ENCODE results near the gene SDF4.

The SDF4 gene

DNA sequence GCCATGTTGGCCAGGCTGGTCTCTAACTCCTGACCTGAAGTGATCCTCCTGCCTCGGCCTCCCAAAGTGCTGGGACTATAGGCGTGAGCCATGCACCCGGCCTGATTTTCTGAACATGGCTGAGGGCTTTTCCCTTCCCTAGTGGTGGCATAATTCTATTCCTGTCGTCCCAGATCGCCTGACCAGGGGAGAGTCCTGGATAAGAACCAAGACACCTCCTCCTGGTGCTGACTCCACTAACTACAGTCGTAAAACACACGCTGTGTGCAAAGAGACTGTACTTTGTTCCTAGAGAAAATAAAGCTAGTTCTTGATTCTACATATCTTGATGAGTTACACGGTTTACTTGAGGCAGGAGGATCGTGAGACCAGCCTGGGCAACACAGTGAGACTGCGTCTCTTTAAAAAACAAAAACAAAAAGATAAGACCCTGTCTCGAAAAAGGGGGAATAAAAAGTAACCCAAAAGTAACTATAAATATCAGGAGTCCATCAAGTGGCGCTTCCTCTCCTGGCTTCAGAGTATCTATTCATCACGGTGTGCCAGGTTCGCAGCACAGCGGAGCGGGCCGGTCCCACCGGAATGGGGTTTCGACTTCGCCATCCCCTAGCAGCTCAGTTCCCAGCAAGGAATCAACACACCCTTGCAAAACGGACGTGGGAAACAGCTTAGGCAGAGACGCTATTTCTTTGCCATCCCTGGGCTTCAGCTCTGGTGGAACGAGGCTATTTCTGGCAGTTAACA lies 973 bp downstream of the SDF4 start:
- DNase-seq (ENCODE audit: extremely low read depth, low read depth), result peak; percentile 23

DNA sequence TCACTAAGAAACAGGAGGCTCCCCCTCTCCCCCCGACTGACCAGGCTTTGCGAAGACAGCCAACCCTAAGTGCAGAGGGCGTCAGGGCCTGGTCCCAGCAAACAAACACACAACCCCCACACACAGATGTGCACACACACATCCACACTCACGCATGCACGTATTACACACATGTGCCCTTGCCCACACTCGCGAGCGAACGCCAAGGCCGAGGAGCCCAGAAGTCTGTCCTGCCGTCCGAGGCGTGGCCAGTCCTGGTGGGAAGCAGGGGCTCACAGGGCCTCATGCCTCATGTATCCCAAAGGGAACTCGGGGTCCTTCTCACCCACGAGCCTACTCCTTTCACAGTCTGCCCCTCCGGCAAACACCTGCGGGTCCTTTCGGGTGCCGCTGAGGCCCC lies 2.0 kb downstream of the SDF4 start:
- TF ChIP-seq, protein P1, sequence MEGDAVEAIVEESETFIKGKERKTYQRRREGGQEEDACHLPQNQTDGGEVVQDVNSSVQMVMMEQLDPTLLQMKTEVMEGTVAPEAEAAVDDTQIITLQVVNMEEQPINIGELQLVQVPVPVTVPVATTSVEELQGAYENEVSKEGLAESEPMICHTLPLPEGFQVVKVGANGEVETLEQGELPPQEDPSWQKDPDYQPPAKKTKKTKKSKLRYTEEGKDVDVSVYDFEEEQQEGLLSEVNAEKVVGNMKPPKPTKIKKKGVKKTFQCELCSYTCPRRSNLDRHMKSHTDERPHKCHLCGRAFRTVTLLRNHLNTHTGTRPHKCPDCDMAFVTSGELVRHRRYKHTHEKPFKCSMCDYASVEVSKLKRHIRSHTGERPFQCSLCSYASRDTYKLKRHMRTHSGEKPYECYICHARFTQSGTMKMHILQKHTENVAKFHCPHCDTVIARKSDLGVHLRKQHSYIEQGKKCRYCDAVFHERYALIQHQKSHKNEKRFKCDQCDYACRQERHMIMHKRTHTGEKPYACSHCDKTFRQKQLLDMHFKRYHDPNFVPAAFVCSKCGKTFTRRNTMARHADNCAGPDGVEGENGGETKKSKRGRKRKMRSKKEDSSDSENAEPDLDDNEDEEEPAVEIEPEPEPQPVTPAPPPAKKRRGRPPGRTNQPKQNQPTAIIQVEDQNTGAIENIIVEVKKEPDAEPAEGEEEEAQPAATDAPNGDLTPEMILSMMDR (IDR thresholded peaks at IDR 0.05; ENCODE audit: low read depth, low read length), result no peak

More for the DNA sequence above, 973 bp downstream of the SDF4 start:
- TF ChIP-seq, protein P1 (IDR thresholded peaks at IDR 0.05; ENCODE audit: low read depth, low read length), result peak; percentile 32

DNA sequence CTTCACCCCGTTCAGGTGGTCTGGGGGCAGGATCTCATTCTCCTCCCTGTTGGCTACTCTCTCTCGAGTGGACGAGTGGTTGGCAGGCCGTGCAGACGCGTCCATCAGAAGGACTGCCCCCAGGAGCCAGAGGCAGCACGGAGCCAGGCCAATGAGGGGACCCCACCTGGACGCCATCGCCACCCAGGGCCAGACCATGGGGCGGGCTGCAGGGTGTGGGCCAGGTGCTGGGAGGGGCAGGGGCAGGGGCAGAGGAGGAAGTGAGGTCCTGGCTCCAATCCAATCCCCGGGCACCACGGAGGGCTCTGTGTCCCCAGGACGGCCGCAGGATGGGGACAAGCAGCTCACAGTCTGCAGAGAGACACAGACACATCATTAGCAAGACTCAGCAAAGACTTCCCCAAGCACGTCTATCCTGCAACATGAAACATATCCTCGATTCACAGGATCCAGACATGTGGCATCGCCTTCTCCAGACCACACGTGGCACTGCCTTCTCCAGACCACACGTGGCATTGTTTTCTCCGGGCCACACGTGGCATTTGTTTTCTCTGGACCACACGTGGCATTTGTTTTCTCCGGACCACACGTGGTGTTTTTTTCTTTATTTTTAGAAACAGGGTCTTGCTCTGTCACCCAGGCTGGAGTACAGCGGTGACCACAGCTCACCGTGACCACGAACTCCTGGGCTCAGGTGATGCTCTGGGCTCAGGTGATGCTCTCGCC lies 3.0 kb downstream of the SDF4 start:
- TF ChIP-seq, protein P1 (IDR thresholded peaks at IDR 0.05; ENCODE audit: low read depth, low read length), result no peak
- DNase-seq (ENCODE audit: extremely low read depth, low read depth), result no peak

More for the DNA sequence above, 2.0 kb downstream of the SDF4 start:
- DNase-seq (ENCODE audit: extremely low read depth, low read depth), result no peak

DNA sequence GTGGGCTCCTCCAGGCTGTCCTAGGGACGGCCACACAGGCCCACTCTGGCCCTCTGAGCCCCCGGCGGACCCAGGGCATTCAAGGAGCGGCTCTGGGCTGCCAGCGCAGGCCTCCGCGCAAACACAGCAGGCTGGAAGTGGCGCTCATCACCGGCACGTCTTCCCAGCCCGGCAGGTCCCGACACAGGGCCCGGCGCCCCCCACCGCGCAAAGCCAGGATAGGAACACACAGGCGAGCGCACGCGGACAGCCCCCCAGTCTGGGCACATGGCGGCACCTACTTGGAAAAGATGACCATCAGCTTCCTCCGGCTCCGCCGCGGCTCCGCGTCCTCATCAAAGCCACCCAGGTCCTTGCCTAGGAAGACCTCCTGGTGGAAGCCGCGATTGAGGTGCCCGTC lies 3.6 kb downstream of the SDF4 start:
- DNase-seq (ENCODE audit: extremely low read depth, low read depth), result no peak
- TF ChIP-seq, protein P1 (IDR thresholded peaks at IDR 0.05; ENCODE audit: low read depth, low read length), result no peak

DNA sequence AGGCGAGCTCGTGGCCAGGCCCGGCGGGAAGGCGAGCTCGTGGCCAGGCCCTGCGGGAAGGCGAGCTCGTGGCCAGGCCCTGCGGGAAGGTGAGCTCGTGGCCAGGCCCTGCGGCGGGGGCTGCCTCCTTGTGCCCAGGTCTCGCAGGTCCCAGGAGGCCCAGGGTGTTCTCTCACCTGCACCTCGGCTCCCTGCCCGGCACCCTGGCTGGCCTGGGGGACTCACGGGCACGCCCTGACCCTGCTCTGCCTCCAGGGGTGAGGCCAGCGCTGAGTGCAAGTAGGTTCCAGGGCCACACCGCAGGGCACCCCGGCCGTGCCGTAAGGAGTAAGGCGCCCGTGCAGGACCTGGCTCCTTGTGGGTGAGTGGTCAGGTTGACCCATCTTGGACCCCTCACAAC lies 4.4 kb downstream of the SDF4 start:
- TF ChIP-seq, protein P1 (IDR thresholded peaks at IDR 0.05; ENCODE audit: low read depth, low read length), result no peak
- no peak for DNase-seq (ENCODE audit: extremely low read depth, low read depth)

DNA sequence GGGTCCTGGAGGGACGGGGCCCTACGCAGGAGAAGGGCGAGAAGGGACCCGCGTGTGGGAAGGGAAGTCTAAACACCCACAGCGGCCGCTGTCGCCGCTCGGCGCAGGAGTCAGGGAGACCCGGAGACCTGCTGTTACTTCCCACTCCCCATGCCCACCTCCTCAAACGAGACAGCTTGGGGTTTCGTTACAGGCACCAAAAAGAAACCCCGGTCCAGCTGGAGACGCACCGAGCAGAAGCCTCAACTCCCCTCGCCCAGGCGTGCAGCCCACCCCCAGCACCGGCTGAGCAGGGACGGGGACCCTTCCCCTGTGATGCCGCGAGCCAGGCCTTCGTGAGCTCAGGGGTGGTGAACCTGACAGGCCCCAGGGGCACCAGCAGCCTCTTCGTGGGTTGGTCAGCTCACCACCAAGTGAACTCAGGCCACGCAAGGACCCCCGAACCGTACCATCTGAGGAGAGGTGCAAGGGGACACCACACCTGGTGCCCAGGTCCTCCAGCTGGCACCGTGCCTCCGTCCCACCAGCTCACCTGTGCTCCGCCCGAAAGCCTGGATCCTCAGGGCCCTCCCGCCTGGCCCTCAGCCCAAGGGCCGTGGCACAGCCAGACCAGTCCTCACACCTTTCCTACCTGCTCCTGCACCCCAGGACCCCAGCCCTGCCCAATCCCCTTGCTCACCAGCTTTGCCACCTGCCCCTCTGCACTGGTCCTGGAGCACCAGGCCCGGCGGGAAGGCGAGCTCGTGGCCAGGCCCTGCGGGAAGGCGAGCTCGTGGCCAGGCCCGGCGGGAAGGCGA lies 5.0 kb downstream of the SDF4 start:
- TF ChIP-seq, protein P1 (IDR thresholded peaks at IDR 0.05; ENCODE audit: low read depth, low read length), result no peak
- DNase-seq (ENCODE audit: extremely low read depth, low read depth), result no peak
